Caco-2 (cell line): Measurements from ENCODE around the gene MOK. TPM values are rescaled to one million over a fixed set of nuclear protein-coding genes. Genes with fewer than 3 reads are reported as not detected.
A peak's percentile ranks its signal among the peaks of the same experiment; 100 is the strongest.
"Not testable (repeated sequence)": the region's sequence is repeated elsewhere in the genome, so short reads cannot be mapped to it uniquely, and the experiment has no call there.

ENCODE experiments used
- Bru-seq: library from RNA; stranded (reverse); fragments of 400-500 nt; gene quantifications from one replicate; lab custom pipeline; 2021; lab: Mats Ljungman, UMichigan
- BruChase-seq, 2 experiments: library from RNA; stranded (reverse); fragments of 400-500 nt; gene quantifications; one replicate each; lab custom pipeline; 2021; lab: Mats Ljungman, UMichigan
- BruUV-seq: library from RNA; stranded (reverse); fragments of 400-500 nt; replicated peaks from 2 replicates; lab custom pipeline; 2021; lab: Mats Ljungman, UMichigan
- CTCF ChIA-PET: fragments of 300-600 bp; sonication (Branson Sonifier 250); formaldehyde crosslinking; loops from one replicate; lab custom pipeline; 2022; ENCODE audit warnings: antibody characterized with exemption; lab: Charles Lee
- POLR2A ChIA-PET: fragments of 300-600 bp; sonication (Branson Sonifier 250); formaldehyde crosslinking; loops from one replicate; lab custom pipeline; 2022; ENCODE audit warnings: antibody characterized with exemption; lab: Charles Lee
- DNase-seq, 2 experiments: peaks; one replicate each; pipeline versions ENCODE4 v3.0.0 to v3.0.0-alpha.2; 2020 to 2022
- H3K27me3 ChIP-seq: replicated peaks from 2 replicates; pipeline ENCODE4 v1.6.0; 2011; ENCODE audit warnings: low read length; ENCODE audit not compliant: control insufficient read depth, insufficient read depth
- H3K36me3 ChIP-seq: 2 replicates; pipeline ENCODE4 v1.5.1; 2011; ENCODE audit warnings: low read length; ENCODE audit not compliant: control insufficient read depth, insufficient read depth
- H3K4me1 ChIP-seq: fragments of 250-450 bp; sonication (Bioruptor Pico); 2 replicates; pipeline ENCODE4 v1.5.1; 2020; ENCODE audit warnings: mild to moderate bottlenecking
- H3K4me3 ChIP-seq: 2 replicates; pipeline ENCODE4 v1.5.1; 2011; ENCODE audit warnings: low read depth, mild to moderate bottlenecking, control low read depth, low read length
- H3K9me3 ChIP-seq: fragments of 250-450 bp; sonication (Bioruptor Pico); 2 replicates; pipeline ENCODE4 v1.5.1; 2020; ENCODE audit warnings: mild to moderate bottlenecking, moderate library complexity
- H3K27ac Mint-ChIP-seq: one replicate; pipeline ENCODE4 v1.8.0; 2022; ENCODE audit warnings: mixed read lengths; ENCODE audit not compliant: unreplicated experiment
- H3K27me3 Mint-ChIP-seq: one replicate; pipeline ENCODE4 v1.8.0; 2022; ENCODE audit warnings: mixed read lengths; ENCODE audit not compliant: insufficient read depth, unreplicated experiment
- H3K36me3 Mint-ChIP-seq: one replicate; pipeline ENCODE4 v1.8.0; 2022; ENCODE audit warnings: mild to moderate bottlenecking, mixed read lengths; ENCODE audit not compliant: insufficient read depth, unreplicated experiment
- H3K4me1 Mint-ChIP-seq: one replicate; pipeline ENCODE4 v1.8.0; 2022; ENCODE audit warnings: low read depth, mixed read lengths; ENCODE audit not compliant: unreplicated experiment
- H3K4me3 Mint-ChIP-seq: one replicate; pipeline ENCODE4 v1.8.0; 2022; ENCODE audit warnings: mild to moderate bottlenecking, moderate library complexity, mixed read lengths; ENCODE audit not compliant: unreplicated experiment
- H3K9me3 Mint-ChIP-seq: one replicate; pipeline ENCODE4 v1.8.0; 2022; ENCODE audit warnings: mixed read lengths; ENCODE audit not compliant: unreplicated experiment
- CTCF ChIP-seq, 2 experiments: fragments of 200-600 bp in 1 of 2; IDR thresholded peaks; 1 replicate in 1 of 2; 2 replicates in 1 of 2; pipeline versions ENCODE4 v1.5.1 to v1.8.0; 2011 to 2022; ENCODE audit warnings: antibody characterized with exemption in 1 of 2, control low read depth in 1 of 2, inconsistent platforms in 1 of 2, low read depth in 1 of 2, low read length in 1 of 2, mild to moderate bottlenecking in 1 of 2, moderate library complexity in 1 of 2; ENCODE audit not compliant: insufficient read depth in 1 of 2, severe bottlenecking in 1 of 2, unreplicated experiment in 1 of 2
- intact Hi-C: fragments of 100-400 bp; cut with micrococcal nuclease; formaldehyde crosslinking; loops from one replicate; pipeline ENCODE4 v1.10.0; 2022; ENCODE audit not compliant: unreplicated experiment
- long read RNA-seq: library from polyadenylated mRNA; stranded (forward); transcript quantifications from one replicate; pipeline ENCODE4 v2.0.0, GENCODE V29; 2022
- total RNA-seq: library from RNA; stranded (reverse); gene quantifications from 2 replicates; pipeline ENCODE4 v1.2.3, GENCODE V29; 2022

The MOK gene
- total RNA-seq (1.4 and 2.0 TPM in 2 replicates), Bru-seq, nascent RNA (percentile 28 among the genes with signal in this experiment), BruChase-seq, experiment 1, labeled RNA remaining after a 2-hour chase (percentile 34 among the genes with signal in this experiment), BruChase-seq, experiment 2, labeled RNA remaining after a 6-hour chase (percentile 36 among the genes with signal in this experiment)
- long read RNA-seq, partial matches to known transcripts, result 0 of 2 reads
- long read RNA-seq, other reads (novel, unspliced or antisense), result 2 of 2 reads

- POLR2A ChIA-PET, result interaction anchor here (0.6 to 0.7 kb wide), 2 partner anchors 28 to 161 kb away, joined by 3 to 4 read pairs; no protein-coding TSS in a partner anchor
- H3K4me1 ChIP-seq, result 0 out of 2 replicates have a peak, but pooled peaks cover 3% of the 10 kb centered on the region
- Mint-ChIP-seq H3K27ac (peak within 1 kb of the TSS; percentile 97), H3K36me3 (peaks cover 7% of the 10 kb centered on the region), H3K4me3 (peak within 1 kb of the TSS; percentile 96), H3K27me3 (peaks cover 9% of the 10 kb centered on the region), H3K4me1 (no peaks in the 10 kb centered on the region), H3K9me3 (no peaks in the 10 kb centered on the region)
- intact Hi-C loops, result loop anchor here (2.0 kb wide), 1 partner anchor 70 kb away; no protein-coding TSS in a partner anchor
- H3K36me3 ChIP-seq, result no peaks in the 10 kb centered on the region
- H3K4me3 ChIP-seq, result peak within 1 kb of the TSS; percentile 80
- no peaks in the 10 kb centered on the region for H3K27me3 ChIP-seq
- peak; percentile 96 to 99 for DNase-seq
- TF ChIP-seq CTCF (IDR thresholded peaks at IDR 0.05; ENCODE audit: insufficient read depth in 1 of 2, low read depth in 1 of 2, low read length in 1 of 2, severe bottlenecking in 1 of 2, unreplicated experiment in 1 of 2), result no peak
- no peaks in the 10 kb centered on the region for H3K9me3 ChIP-seq
- CTCF ChIA-PET, result interaction anchor here (0.6 to 1.2 kb wide), 3 partner anchors 9 to 258 kb away, joined by 5 to 17 read pairs (median 7); no protein-coding TSS in a partner anchor
- no TSS peak for BruUV-seq
Observed at GRCh38 chr14:102304611-102305506, at the start of gene MOK. Gene MOK (minus strand): TSS chr14:102305164. CDS start chr14:102304968, 196 bp downstream.

GRCh38 chr14:102353126-102353619 lies 48.2 kb upstream of the MOK start:
- DNase-seq, result no peak
- intact Hi-C loops, result no loop called here
- H3K36me3 ChIP-seq, result no peaks in the 10 kb centered on the region
- no peaks in the 10 kb centered on the region for H3K4me1 ChIP-seq
- Mint-ChIP-seq H3K36me3 (peaks cover 22% of the 10 kb centered on the region), H3K27me3 (no peaks in the 10 kb centered on the region), H3K27ac (no peak overlapping the region), H3K4me3 (no peak overlapping the region), H3K4me1 (no peaks in the 10 kb centered on the region), H3K9me3 (no peaks in the 10 kb centered on the region)
- no peaks in the 10 kb centered on the region for H3K9me3 ChIP-seq
- BruUV-seq, result no TSS peak
- no peaks in the 10 kb centered on the region for H3K27me3 ChIP-seq
- no peak for TF ChIP-seq CTCF (IDR thresholded peaks at IDR 0.05; ENCODE audit: insufficient read depth in 1 of 2, low read depth in 1 of 2, low read length in 1 of 2, severe bottlenecking in 1 of 2, unreplicated experiment in 1 of 2)
- CTCF ChIA-PET, result no interaction called here
- POLR2A ChIA-PET, result no interaction called here
- no peak overlapping the region for H3K4me3 ChIP-seq

GRCh38 chr14:102352213-102352612 lies 47.2 kb upstream of the MOK start:
- no peak for DNase-seq
- H3K27me3 ChIP-seq, result no peaks in the 10 kb centered on the region
- CTCF ChIA-PET, result no interaction called here
- H3K36me3 ChIP-seq, result no peaks in the 10 kb centered on the region
- Mint-ChIP-seq H3K27me3 (no peaks in the 10 kb centered on the region), H3K4me1 (no peaks in the 10 kb centered on the region), H3K27ac (no peak overlapping the region), H3K9me3 (no peaks in the 10 kb centered on the region), H3K36me3 (peaks cover 26% of the 10 kb centered on the region), H3K4me3 (no peak overlapping the region)
- no peak for TF ChIP-seq CTCF (IDR thresholded peaks at IDR 0.05; ENCODE audit: insufficient read depth in 1 of 2, low read depth in 1 of 2, low read length in 1 of 2, severe bottlenecking in 1 of 2, unreplicated experiment in 1 of 2)
- no TSS peak for BruUV-seq
- intact Hi-C loops, result no loop called here
- H3K9me3 ChIP-seq, result no peaks in the 10 kb centered on the region
- no peaks in the 10 kb centered on the region for H3K4me1 ChIP-seq
- POLR2A ChIA-PET, result no interaction called here
- H3K4me3 ChIP-seq, result no peak overlapping the region

GRCh38 chr14:102351593-102351992 lies 46.6 kb upstream of the MOK start:
- CTCF ChIA-PET, H3K4me3 Mint-ChIP-seq, H3K9me3 ChIP-seq, H3K9me3 Mint-ChIP-seq, H3K4me1 Mint-ChIP-seq, DNase-seq, H3K27me3 Mint-ChIP-seq, H3K27ac Mint-ChIP-seq, H3K36me3 ChIP-seq, H3K27me3 ChIP-seq, POLR2A ChIA-PET, H3K4me3 ChIP-seq, H3K4me1 ChIP-seq, intact Hi-C loops, BruUV-seq: not testable (repeated sequence)
- H3K36me3 Mint-ChIP-seq, result peaks cover 26% of the 10 kb centered on the region
